OCI-LY7 (cell line): ENCODE data around the gene DND1. TPM values are rescaled to one million over a fixed set of nuclear protein-coding genes. Genes with fewer than 3 reads are reported as not detected.
A peak's percentile ranks its signal among the peaks of the same experiment; 100 is the strongest.
"Not testable (repeated sequence)": the region's sequence is repeated elsewhere in the genome, so short reads cannot be mapped to it uniquely, and the experiment has no call there.

Experiments used
- BruUV-seq: library from RNA; stranded (reverse); fragments of 400-500 nt; replicated peaks from 2 replicates; lab custom pipeline; 2021; lab: Mats Ljungman, UMichigan
- CTCF ChIA-PET: fragments of 300-600 bp; sonication (Branson Sonifier 250); formaldehyde crosslinking; loops from one replicate; lab custom pipeline; 2022; ENCODE audit warnings: antibody characterized with exemption; ENCODE audit not compliant: unreplicated experiment; lab: Charles Lee
- POLR2A ChIA-PET: fragments of 300-600 bp; sonication (Branson Sonifier 250); formaldehyde crosslinking; loops from one replicate; lab custom pipeline; 2022; ENCODE audit warnings: antibody characterized with exemption; lab: Charles Lee
- DNase-seq: peaks from one replicate; pipeline ENCODE4 v3.0.0-alpha.2; 2015; ENCODE audit warnings: low spot score
- H2AFZ ChIP-seq: fragments of 200-600 bp; sonication (generic), shearing (Covaris generic); 2 replicates; pipeline ENCODE4 v1.6.1; 2014; ENCODE audit warnings: mild to moderate bottlenecking, antibody characterized with exemption, low read length, moderate library complexity
- H3K27ac ChIP-seq: fragments of 200-600 bp; sonication (generic); 2 replicates; pipeline ENCODE4 v1.5.1; 2014; ENCODE audit warnings: mixed run types, low read depth, mild to moderate bottlenecking, moderate library complexity, low read length, inconsistent platforms; ENCODE audit not compliant: poor library complexity, severe bottlenecking
- H3K36me3 ChIP-seq: fragments of 200-600 bp; sonication (generic); 2 replicates; pipeline ENCODE4 v1.6.1; 2014; ENCODE audit warnings: mild to moderate bottlenecking, antibody characterized with exemption, low read length, moderate library complexity, mixed read lengths; ENCODE audit not compliant: insufficient read depth
- H3K4me1 ChIP-seq: fragments of 200-600 bp; sonication (generic); 2 replicates; pipeline ENCODE4 v1.5.1; 2014; ENCODE audit warnings: mild to moderate bottlenecking, low read length; ENCODE audit not compliant: insufficient read depth, poor library complexity, severe bottlenecking
- H3K4me2 ChIP-seq: fragments of 200-600 bp; sonication (generic); 2 replicates; pipeline ENCODE4 v1.6.1; 2014; ENCODE audit warnings: mild to moderate bottlenecking, low read length
- H3K4me3 ChIP-seq: fragments of 200-600 bp; sonication (generic); 2 replicates; pipeline ENCODE4 v1.5.1; 2014; ENCODE audit warnings: mild to moderate bottlenecking, low read depth, low read length; ENCODE audit not compliant: poor library complexity, severe bottlenecking
- H3K79me2 ChIP-seq: fragments of 200-600 bp; sonication (generic); 2 replicates; pipeline ENCODE4 v1.6.1; 2016; ENCODE audit warnings: low read depth, mild to moderate bottlenecking, low read length, moderate library complexity, mixed read lengths; ENCODE audit not compliant: insufficient read depth
- H3K9me2 ChIP-seq: fragments of 200-600 bp; sonication (generic); 2 replicates; pipeline ENCODE4 v1.6.1; 2016; ENCODE audit warnings: mild to moderate bottlenecking, low read length, mixed read lengths; ENCODE audit not compliant: insufficient read depth
- H3K9me3 ChIP-seq: fragments of 200-600 bp; sonication (generic); 2 replicates; pipeline ENCODE4 v1.6.1; 2014; ENCODE audit warnings: mild to moderate bottlenecking, mixed run types, low read length, mixed read lengths
- H4K20me1 ChIP-seq: fragments of 200-600 bp; sonication (generic); 2 replicates; pipeline ENCODE4 v1.6.1; 2014; ENCODE audit warnings: mild to moderate bottlenecking, antibody characterized with exemption, low read length, moderate library complexity, mixed read lengths; ENCODE audit not compliant: insufficient read depth
- CTCF ChIP-seq: fragments of 200-600 bp; sonication (generic); conservative IDR thresholded peaks from 2 replicates; pipeline ENCODE4 v1.5.1; 2014; ENCODE audit warnings: mild to moderate bottlenecking, antibody characterized with exemption, low read length, moderate library complexity, mixed read lengths
- EZH2phosphoT487 ChIP-seq: fragments of 200-600 bp; sonication (generic); IDR thresholded peaks from 2 replicates; pipeline ENCODE4 v1.6.1; 2018; ENCODE audit warnings: low read depth, borderline replicate concordance, mild to moderate bottlenecking, mixed run types, antibody characterized with exemption, low read length, moderate library complexity, mixed read lengths
- intact Hi-C: fragments of 100-400 bp; cut with micrococcal nuclease; formaldehyde crosslinking; loops from one replicate; pipeline ENCODE4 v1.10.0; 2022; ENCODE audit not compliant: unreplicated experiment
- total RNA-seq, 2 experiments: library from RNA; depleted of rRNA in 1 of 2; stranded (reverse); fragments of >200 nt in 1 of 2; shearing (Covaris generic) in 1 of 2; gene quantifications; 2 replicates each; pipeline ENCODE4 v1.2.3, GENCODE V29; 2014 to 2022

The DND1 gene
- total RNA-seq, 2 experiments from 2014 or later = 2.2 to 4.5 TPM

GRCh38 chr5:140628711-140629110 lies 44.7 kb downstream of the DND1 start:
- no TSS peak for BruUV-seq
- H4K20me1 ChIP-seq = no peaks in the 10 kb centered on the region
- H3K4me1 ChIP-seq = no peaks in the 10 kb centered on the region
- no peak for TF ChIP-seq CTCF
- no peak for TF ChIP-seq EZH2phosphoT487
- H3K79me2 ChIP-seq = no peaks in the 10 kb centered on the region
- DNase-seq = no peak
- POLR2A ChIA-PET = no interaction called here
- H3K4me2 ChIP-seq = no peak overlapping the region
- no peak overlapping the region for H3K27ac ChIP-seq
- intact Hi-C loops = loop anchor here (10.0 kb wide), 1 partner anchor 414 kb away; no protein-coding TSS in a partner anchor
- H3K9me3 ChIP-seq = peaks cover 20% of the 10 kb centered on the region; the same call in 1 of the 2 replicates
- CTCF ChIA-PET = no interaction called here
- H2AFZ ChIP-seq = no peak overlapping the region
- no peaks in the 10 kb centered on the region for H3K9me2 ChIP-seq
- no peak overlapping the region for H3K4me3 ChIP-seq
- no peaks in the 10 kb centered on the region for H3K36me3 ChIP-seq

- POLR2A ChIA-PET = interaction anchor here (1.3 kb wide), 1 partner anchor 51 kb away, joined by 3 read pairs; no protein-coding TSS in a partner anchor
- Histone ChIP-seq H3K9me3 (peaks cover 20% of the 10 kb centered on the region; the same call in 1 of the 2 replicates), H4K20me1 (no peaks in the 10 kb centered on the region), H3K9me2 (no peaks in the 10 kb centered on the region), H3K36me3 (no peaks in the 10 kb centered on the region), H3K4me2 (no peak overlapping the region), H3K79me2 (no peaks in the 10 kb centered on the region), H3K27ac (no peak overlapping the region), H3K4me1 (no peaks in the 10 kb centered on the region), H3K4me3 (no peak overlapping the region), H2AFZ (no peak overlapping the region)
- TF ChIP-seq EZH2phosphoT487 = no peak
- no peak for TF ChIP-seq CTCF
- CTCF ChIA-PET = no interaction called here
- no TSS peak for BruUV-seq
- DNase-seq = peak; percentile 31
- intact Hi-C loops = loop anchor here (10.0 kb wide), 1 partner anchor 413 kb away; no protein-coding TSS in a partner anchor
Observed at GRCh38 chr5:140627972-140628371, 45.4 kb downstream of the DND1 start.

GRCh38 chr5:140624886-140625285 lies 48.5 kb downstream of the DND1 start:
- CTCF ChIA-PET, H4K20me1 ChIP-seq, H3K4me3 ChIP-seq, H3K9me2 ChIP-seq, H3K4me1 ChIP-seq, H3K27ac ChIP-seq, DNase-seq, BruUV-seq, H2AFZ ChIP-seq, H3K79me2 ChIP-seq, H3K4me2 ChIP-seq, H3K36me3 ChIP-seq: not testable (repeated sequence)
- peaks cover 20% of the 10 kb centered on the region; the same call in 1 of the 2 replicates for H3K9me3 ChIP-seq
- POLR2A ChIA-PET = interaction anchor here (0.7 kb wide), 1 partner anchor 303 kb away, joined by 3 read pairs; no protein-coding TSS in a partner anchor
- intact Hi-C loops = loop anchor here (10.0 kb wide), 1 partner anchor 410 kb away; no protein-coding TSS in a partner anchor

GRCh38 chr5:140623061-140623460 lies 50.3 kb downstream of the DND1 start:
- H2AFZ ChIP-seq, H3K9me2 ChIP-seq, POLR2A ChIA-PET, H4K20me1 ChIP-seq, DNase-seq, H3K4me3 ChIP-seq, H3K27ac ChIP-seq, H3K4me1 ChIP-seq, CTCF ChIA-PET, H3K4me2 ChIP-seq, BruUV-seq, H3K36me3 ChIP-seq, H3K79me2 ChIP-seq: not testable (repeated sequence)
- intact Hi-C loops = loop anchor here (10.0 kb wide), 1 partner anchor 408 kb away; no protein-coding TSS in a partner anchor
- peaks cover 12% of the 10 kb centered on the region; the same call in 1 of the 2 replicates for H3K9me3 ChIP-seq
